OCI-LY3 (cell line): ENCODE data around the gene AGAP1.

Source experiments
- H2AFZ ChIP-seq: fragments of 200-600, 300-600 bp; shearing (Covaris generic); 2 replicates; pipeline ENCODE4 v1.6.0; 2014; ENCODE audit warnings: antibody characterized with exemption, low read depth, low read length
- H3K27ac ChIP-seq: fragments of 200-600, 300-600 bp; sonication (generic); 2 replicates; pipeline ENCODE4 v1.5.1; 2014; ENCODE audit warnings: mild to moderate bottlenecking, low read length, moderate library complexity, mixed read lengths
- H3K27me3 ChIP-seq: fragments of 200-600, 300-600 bp; sonication (generic); 2 replicates; pipeline ENCODE4 v1.6.1; 2014; ENCODE audit warnings: low read depth, low read length, mixed read lengths
- H3K36me3 ChIP-seq: fragments of 200-600, 300-600 bp; sonication (generic); replicated peaks from 2 replicates; pipeline ENCODE3; 2014; ENCODE audit warnings: low read depth, low read length, mixed read lengths
- H3K4me1 ChIP-seq: fragments of 300-600, 200-600 bp; sonication (generic); 2 replicates; pipeline ENCODE4 v1.6.1; 2014; ENCODE audit warnings: low read length, mixed read lengths
- H3K4me2 ChIP-seq: fragments of 200-600, 300-600 bp; sonication (generic); 2 replicates; pipeline ENCODE4 v1.6.1; 2014; ENCODE audit warnings: low read length, mixed read lengths
- H3K4me3 ChIP-seq: fragments of 300-600, 200-600 bp; sonication (generic); 2 replicates; pipeline ENCODE4 v1.5.1; 2014; ENCODE audit warnings: antibody characterized with exemption, mild to moderate bottlenecking, low read length, moderate library complexity
- H3K79me2 ChIP-seq: fragments of 300-600, 200-600 bp; shearing (Covaris generic); 2 replicates; pipeline ENCODE4 v1.6.1; 2014; ENCODE audit warnings: mild to moderate bottlenecking, low read length, mixed read lengths
- H3K9ac ChIP-seq: fragments of 300-600, 200-600 bp; shearing (Covaris generic); 2 replicates; pipeline ENCODE4 v1.6.0; 2014; ENCODE audit warnings: mild to moderate bottlenecking, low read length, moderate library complexity
- H3K9me3 ChIP-seq: fragments of 200-600, 300-600 bp; shearing (Covaris generic); 2 replicates; pipeline ENCODE4 v1.6.1; 2014; ENCODE audit warnings: low read length, mixed read lengths; ENCODE audit not compliant: insufficient read depth
- H4K20me1 ChIP-seq: fragments of 200-600, 300-600 bp; sonication (generic); 2 replicates; pipeline ENCODE4 v1.6.1; 2016; ENCODE audit warnings: low read length, mixed read lengths; ENCODE audit not compliant: insufficient read depth
- CTCF ChIP-seq: fragments of 200-600, 300-600 bp; sonication (generic); IDR thresholded peaks from 2 replicates; pipeline ENCODE4 v1.5.1; 2014; ENCODE audit warnings: antibody characterized with exemption, low read length, low read depth
- EZH2phosphoT487 ChIP-seq: fragments of 200-600 bp; shearing (Covaris generic); IDR thresholded peaks from 2 replicates; pipeline ENCODE4 v1.6.1; 2018; ENCODE audit warnings: antibody characterized with exemption, mixed run types, low read depth

Gene AGAP1

GRCh38 chr2:235749121-235749770, 255.4 kb downstream of the AGAP1 start:
- TF ChIP-seq CTCF (no peak), EZH2phosphoT487 (no peak)
- Histone ChIP-seq H3K27me3 (no peaks in the 10 kb centered on the region), H3K4me3 (no peak overlapping the region), H3K79me2 (no peaks in the 10 kb centered on the region), H3K4me1 (no peaks in the 10 kb centered on the region), H3K36me3 (no peaks in the 10 kb centered on the region), H3K9me3 (no peaks in the 10 kb centered on the region), H2AFZ (no peak overlapping the region), H4K20me1 (no peaks in the 10 kb centered on the region), H3K4me2 (no peak overlapping the region), H3K9ac (no peak overlapping the region), H3K27ac (no peak overlapping the region)

DNA sequence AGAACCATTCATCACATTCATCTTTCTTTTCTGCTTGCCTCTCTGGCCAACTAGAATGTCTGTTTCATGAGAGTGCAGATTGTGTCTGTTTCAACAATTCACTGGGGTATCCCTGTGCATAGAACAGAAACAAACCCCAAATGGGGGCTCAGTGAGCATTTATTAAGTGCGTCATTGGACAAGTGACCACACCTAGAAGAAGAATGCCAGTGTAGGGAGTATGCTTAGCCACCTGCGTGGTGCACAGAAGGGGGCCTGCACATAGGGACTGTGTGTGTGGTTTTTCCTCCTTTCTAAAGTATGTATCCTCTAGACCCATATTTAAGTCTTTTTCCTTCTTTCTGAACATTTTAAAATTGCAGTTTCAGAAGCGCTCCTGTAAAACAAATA, 255.9 kb downstream of the AGAP1 start:
- H3K27ac ChIP-seq: no peak overlapping the region
- H3K79me2 ChIP-seq: no peaks in the 10 kb centered on the region
- no peak overlapping the region for H2AFZ ChIP-seq
- no peaks in the 10 kb centered on the region for H3K27me3 ChIP-seq
- H3K4me3 ChIP-seq: no peak overlapping the region
- no peak overlapping the region for H3K9ac ChIP-seq
- no peaks in the 10 kb centered on the region for H4K20me1 ChIP-seq
- H3K4me2 ChIP-seq: no peak overlapping the region
- no peaks in the 10 kb centered on the region for H3K4me1 ChIP-seq
- H3K9me3 ChIP-seq: no peaks in the 10 kb centered on the region
- no peaks in the 10 kb centered on the region for H3K36me3 ChIP-seq
- TF ChIP-seq CTCF: no peak
- no peak for TF ChIP-seq EZH2phosphoT487

GRCh38 chr2:235752846-235753245, 259.0 kb downstream of the AGAP1 start:
- H3K4me1 ChIP-seq: no peaks in the 10 kb centered on the region
- no peak overlapping the region for H3K9ac ChIP-seq
- H2AFZ ChIP-seq: no peak overlapping the region
- H3K27ac ChIP-seq: no peak overlapping the region
- H3K79me2 ChIP-seq: no peaks in the 10 kb centered on the region
- H3K36me3 ChIP-seq: no peaks in the 10 kb centered on the region
- no peak overlapping the region for H3K4me3 ChIP-seq
- no peaks in the 10 kb centered on the region for H3K9me3 ChIP-seq
- TF ChIP-seq CTCF (no peak), EZH2phosphoT487 (no peak)
- no peaks in the 10 kb centered on the region for H3K27me3 ChIP-seq
- no peaks in the 10 kb centered on the region for H4K20me1 ChIP-seq
- no peak overlapping the region for H3K4me2 ChIP-seq

GRCh38 chr2:235754357-235755207, 260.7 kb downstream of the AGAP1 start:
- Histone ChIP-seq H3K27me3 (no peaks in the 10 kb centered on the region), H3K79me2 (no peaks in the 10 kb centered on the region), H3K9ac (no peak overlapping the region), H3K27ac (no peak overlapping the region), H3K36me3 (no peaks in the 10 kb centered on the region), H3K4me3 (no peak overlapping the region), H2AFZ (no peak overlapping the region), H4K20me1 (no peaks in the 10 kb centered on the region), H3K9me3 (no peaks in the 10 kb centered on the region), H3K4me1 (no peaks in the 10 kb centered on the region), H3K4me2 (no peak overlapping the region)
- TF ChIP-seq CTCF (no peak), EZH2phosphoT487 (no peak)
